ENCODE measurements around the gene TCF12. TPM values are rescaled to one million over a fixed set of nuclear protein-coding genes. Genes with fewer than 3 reads are reported as not detected.

The TCF12 gene
- total RNA-seq, result 207 and 232 TPM in 2 replicates
- long read RNA-seq, full-length matches to known transcripts, result 36 of 227 reads
- long read RNA-seq, partial matches to known transcripts, result 158 of 227 reads
- long read RNA-seq, other reads (novel, unspliced or antisense), result 33 of 227 reads

- TF ChIP-seq, protein P1, sequence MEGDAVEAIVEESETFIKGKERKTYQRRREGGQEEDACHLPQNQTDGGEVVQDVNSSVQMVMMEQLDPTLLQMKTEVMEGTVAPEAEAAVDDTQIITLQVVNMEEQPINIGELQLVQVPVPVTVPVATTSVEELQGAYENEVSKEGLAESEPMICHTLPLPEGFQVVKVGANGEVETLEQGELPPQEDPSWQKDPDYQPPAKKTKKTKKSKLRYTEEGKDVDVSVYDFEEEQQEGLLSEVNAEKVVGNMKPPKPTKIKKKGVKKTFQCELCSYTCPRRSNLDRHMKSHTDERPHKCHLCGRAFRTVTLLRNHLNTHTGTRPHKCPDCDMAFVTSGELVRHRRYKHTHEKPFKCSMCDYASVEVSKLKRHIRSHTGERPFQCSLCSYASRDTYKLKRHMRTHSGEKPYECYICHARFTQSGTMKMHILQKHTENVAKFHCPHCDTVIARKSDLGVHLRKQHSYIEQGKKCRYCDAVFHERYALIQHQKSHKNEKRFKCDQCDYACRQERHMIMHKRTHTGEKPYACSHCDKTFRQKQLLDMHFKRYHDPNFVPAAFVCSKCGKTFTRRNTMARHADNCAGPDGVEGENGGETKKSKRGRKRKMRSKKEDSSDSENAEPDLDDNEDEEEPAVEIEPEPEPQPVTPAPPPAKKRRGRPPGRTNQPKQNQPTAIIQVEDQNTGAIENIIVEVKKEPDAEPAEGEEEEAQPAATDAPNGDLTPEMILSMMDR (conservative IDR thresholded peaks at IDR 0.05), result peak; percentile 63
- H3K4me3 Mint-ChIP-seq, result peak within 1 kb of the TSS; percentile 95
- peaks cover 36% of the 10 kb centered on the region for H3K36me3 Mint-ChIP-seq (ENCODE audit: low read depth)
- H3K9me3 Mint-ChIP-seq, result peaks cover 11% of the 10 kb centered on the region
- H3K27me3 Mint-ChIP-seq (ENCODE audit: low read depth), result no peaks in the 10 kb centered on the region
- peak within 1 kb of the TSS; percentile 95 for H3K27ac Mint-ChIP-seq (ENCODE audit: unreplicated experiment)
- DNase-seq (ENCODE audit: low read depth, low spot score), result peak; percentile 95
- H3K4me1 Mint-ChIP-seq, result peaks cover 45% of the 10 kb centered on the region
Measured at GRCh38 chr15:56918046-56918938, at the start of gene TCF12. Gene TCF12, plus strand, starts transcription at chr15:56918644. Its CDS starts 1,270 bp downstream, at chr15:56919914.

GRCh38 chr15:56869573-56869972, 48.9 kb upstream of the TCF12 start:
- Mint-ChIP-seq H3K36me3 (ENCODE audit: low read depth) (no peaks in the 10 kb centered on the region), H3K4me1 (peaks cover 14% of the 10 kb centered on the region), H3K27me3 (ENCODE audit: low read depth) (no peaks in the 10 kb centered on the region), H3K27ac (ENCODE audit: unreplicated experiment) (no peak overlapping the region), H3K9me3 (no peaks in the 10 kb centered on the region), H3K4me3 (no peak overlapping the region)
- TF ChIP-seq, protein P1 (conservative IDR thresholded peaks at IDR 0.05), result peak; percentile 58
- DNase-seq (ENCODE audit: low read depth, low spot score), result peak; percentile 26

DNA sequence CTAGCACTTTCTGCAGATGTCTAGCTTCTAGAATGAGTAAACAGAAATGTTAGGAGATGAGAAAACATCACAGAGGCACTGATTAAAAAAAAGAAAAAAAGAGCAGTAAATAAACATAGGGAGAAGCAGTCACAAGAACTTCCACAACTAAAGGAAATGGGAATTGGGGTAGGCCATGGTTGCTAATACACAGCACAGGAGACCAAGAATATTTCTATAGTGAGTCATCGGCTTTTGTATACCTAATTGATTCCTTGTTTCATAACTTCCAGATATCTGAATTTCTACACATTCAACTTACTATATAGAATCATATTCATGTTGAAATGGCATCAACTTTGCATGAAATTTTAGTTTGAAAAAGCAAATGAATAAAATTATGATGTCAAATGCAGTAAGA, 47.3 kb upstream of the TCF12 start:
- no peak for DNase-seq (ENCODE audit: low read depth, low spot score)
- TF ChIP-seq, protein P1 (conservative IDR thresholded peaks at IDR 0.05), result no peak
- Mint-ChIP-seq H3K36me3 (ENCODE audit: low read depth) (no peaks in the 10 kb centered on the region), H3K4me3 (no peak overlapping the region), H3K4me1 (peaks cover 14% of the 10 kb centered on the region), H3K27me3 (ENCODE audit: low read depth) (no peaks in the 10 kb centered on the region), H3K9me3 (no peaks in the 10 kb centered on the region), H3K27ac (ENCODE audit: unreplicated experiment) (no peak overlapping the region)

DNA sequence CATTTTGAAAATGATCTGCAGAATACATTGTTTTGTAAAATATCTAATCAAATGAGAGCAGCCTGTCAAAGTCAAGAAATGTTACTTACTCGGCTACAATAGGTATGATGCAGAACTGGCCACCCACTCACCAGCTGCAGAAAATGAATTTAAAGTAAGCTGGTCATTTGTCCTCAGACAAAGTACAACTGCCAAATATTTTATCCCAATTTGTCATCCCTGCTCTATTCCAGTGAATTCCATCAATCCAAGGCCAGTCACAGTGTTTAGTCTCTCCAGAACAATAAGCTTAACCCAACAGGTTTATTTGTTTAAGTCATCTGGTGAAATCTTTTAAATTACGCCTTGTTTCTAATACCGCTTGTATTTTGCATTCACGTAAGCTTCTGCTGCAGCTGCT, 46.6 kb upstream of the TCF12 start:
- H3K36me3 Mint-ChIP-seq (ENCODE audit: low read depth), result no peaks in the 10 kb centered on the region
- DNase-seq (ENCODE audit: low read depth, low spot score), result no peak
- TF ChIP-seq, protein P1 (conservative IDR thresholded peaks at IDR 0.05), result no peak
- no peak overlapping the region for H3K4me3 Mint-ChIP-seq
- no peak overlapping the region for H3K27ac Mint-ChIP-seq (ENCODE audit: unreplicated experiment)
- no peaks in the 10 kb centered on the region for H3K27me3 Mint-ChIP-seq (ENCODE audit: low read depth)
- H3K9me3 Mint-ChIP-seq, result no peaks in the 10 kb centered on the region
- peaks cover 14% of the 10 kb centered on the region for H3K4me1 Mint-ChIP-seq

- Mint-ChIP-seq H3K27ac (ENCODE audit: unreplicated experiment) (no peak overlapping the region), H3K4me1 (peaks cover under 1% of the 10 kb centered on the region), H3K27me3 (ENCODE audit: low read depth) (no peaks in the 10 kb centered on the region), H3K9me3 (no peaks in the 10 kb centered on the region), H3K36me3 (ENCODE audit: low read depth) (no peaks in the 10 kb centered on the region), H3K4me3 (no peak overlapping the region)
- TF ChIP-seq, protein P1 (conservative IDR thresholded peaks at IDR 0.05), result no peak
- DNase-seq (ENCODE audit: low read depth, low spot score), result no peak
Measured at GRCh38 chr15:56877255-56877970, 41.0 kb upstream of the TCF12 start.
